Transverse colon (tissue), 4 donors: ENCODE measurements around the gene DDX11. TPM values are rescaled to one million over a fixed set of nuclear protein-coding genes. Genes with fewer than 3 reads are reported as not detected.
A peak's percentile ranks its signal among the peaks of the same experiment; 100 is the strongest.
"Not testable (repeated sequence)": the region's sequence is repeated elsewhere in the genome, so short reads cannot be mapped to it uniquely, and the experiment has no call there.

Experiments
- DNase-seq: peaks from one replicate; pipeline ENCODE4 v3.0.0-alpha.2; 2019
- H3K27ac ChIP-seq, 4 donors: fragments of 200-600 bp; sonication (generic); 2 replicates each; pipeline ENCODE4 v1.5.1; 2016 to 2018; ENCODE audit warnings: inconsistent platforms in 4 of 4
- H3K27me3 ChIP-seq: fragments of 200-600 bp; sonication (generic); 2 replicates; pipeline ENCODE4 v1.5.1; 2017; ENCODE audit warnings: inconsistent platforms
- H3K36me3 ChIP-seq, 4 donors: fragments of 200-600 bp; sonication (generic); 2 replicates each; pipeline ENCODE4 v1.5.1; 2017 to 2019; ENCODE audit warnings: inconsistent platforms in 4 of 4
- H3K4me1 ChIP-seq, 4 donors: fragments of 200-600 bp; sonication (generic); 2 replicates each; pipeline ENCODE4 v1.5.1; 2017 to 2020; ENCODE audit warnings: inconsistent platforms in 4 of 4
- H3K4me3 ChIP-seq, 4 donors: fragments of 200-600 bp; sonication (generic); 1 replicate in 1 of 4; 2 replicates in 3 of 4; pipeline versions ENCODE4 v1.5.1 to v1.6.1; 2017 to 2019; ENCODE audit warnings: inconsistent platforms in 4 of 4
- H3K9me3 ChIP-seq, 2 donors: fragments of 200-600 bp; sonication (generic); 2 replicates each; pipeline ENCODE4 v1.5.1; 2017 to 2019; ENCODE audit warnings: inconsistent platforms in 2 of 2
- EP300 ChIP-seq: sonication (generic); formaldehyde crosslinking; IDR thresholded peaks from one replicate; pipeline ENCODE4 v1.6.1; 2017; ENCODE audit warnings: antibody characterized with exemption, low read depth
- POLR2A ChIP-seq: fragments of 450-650 bp; IDR thresholded peaks from one replicate; pipeline ENCODE4 v1.6.1; 2016; ENCODE audit warnings: antibody characterized with exemption, mild to moderate bottlenecking, moderate library complexity
- POLR2AphosphoS5 ChIP-seq, 3 donors: sonication (generic); formaldehyde crosslinking; IDR thresholded peaks; one replicate each; pipeline ENCODE4 v1.6.1; 2016; ENCODE audit warnings: antibody characterized with exemption in 3 of 3
- WGBS, 2 donors: methylation state at CpG; one replicate each; pipeline ENCODE4 v1.1.5; 2018; ENCODE audit warnings: low coverage in 1 of 2; 5-methylcytosine and 5-hydroxymethylcytosine counted together
- in situ Hi-C, 4 donors: fragments of 200-750 bp; cut with MboI; loops; one replicate each; pipeline versions ENCODE4 v1.15.0 to v1.15.1; 2017; ENCODE audit warnings: low sequenced_read_pairs in 3 of 4, low pct_ligation_motif_present in 1 of 4, low pct_unique_long_range_greater_than_20kb in 1 of 4
- intact Hi-C: fragments of 100-400 bp; cut with DNase I; formaldehyde crosslinking; loops from one replicate; pipeline ENCODE4 v1.15.1; 2023; ENCODE audit warnings: low total_unique reads
- total RNA-seq, 4 donors: library from RNA; depleted of rRNA; stranded (reverse); fragments of >200 nt; gene quantifications; one replicate each; pipeline ENCODE4 v1.1.0, GENCODE V29; 2016
- TF ChIP-seq, protein P1 (sequence below), 5 experiments: fragments of 200-600 bp in 3 of 5; fragments of 450-650 bp in 2 of 5; sonication (generic) in 3 of 5; IDR thresholded peaks; 1 replicate in 2 of 5; 2 replicates in 3 of 5; pipeline ENCODE4 v1.5.1; 2016 to 2017; ENCODE audit warnings: antibody characterized with exemption in 5 of 5, inconsistent platforms in 3 of 5, mild to moderate bottlenecking in 2 of 5, moderate library complexity in 1 of 5

Gene DDX11
- total RNA-seq, 4 donors from 2014 or later = 28.6 to 161 (median 46.5) TPM

DNA sequence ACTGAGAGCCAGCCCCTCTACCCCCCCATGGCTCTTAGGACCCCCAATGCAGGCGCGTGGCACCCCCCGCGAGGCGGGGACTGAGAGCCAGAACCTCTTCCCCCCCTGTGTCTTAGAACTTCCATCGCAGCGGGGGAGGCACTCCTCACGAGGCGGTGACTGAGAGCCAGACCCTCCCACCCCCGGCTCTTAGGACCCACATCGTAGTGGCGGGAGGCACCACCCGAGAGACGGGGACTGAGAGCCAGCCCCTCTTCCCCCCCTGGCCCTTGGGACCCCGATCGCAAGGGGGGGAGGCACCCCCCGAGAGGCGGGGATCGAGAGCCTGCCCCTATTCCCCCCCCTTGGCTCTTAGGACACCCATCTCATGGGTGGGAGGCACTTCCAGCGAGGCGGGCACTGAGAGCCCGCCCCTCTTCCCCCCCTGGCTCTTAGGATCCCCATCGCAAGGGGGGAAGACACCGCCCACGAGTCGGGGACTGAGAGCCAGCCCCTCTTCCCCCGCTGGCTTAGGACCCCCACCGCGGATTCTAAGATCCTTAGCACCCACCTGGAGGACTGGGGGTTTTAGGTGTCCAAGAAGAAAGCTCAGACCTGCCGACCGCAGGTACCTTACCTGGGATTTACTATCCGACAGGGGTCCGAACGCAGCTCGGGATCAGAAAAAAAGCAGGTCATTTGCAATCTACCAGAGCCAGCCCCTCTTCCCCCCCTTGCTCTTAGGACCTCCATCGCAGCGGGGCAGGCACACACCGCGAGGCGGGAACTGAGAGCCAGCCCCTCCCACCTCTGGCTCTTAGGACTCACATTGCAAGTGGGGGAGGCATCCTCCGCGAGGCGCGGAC lies 44.9 kb downstream of the DDX11 start:
- Histone ChIP-seq H3K27me3 (peaks cover 39% of the 10 kb centered on the region), H3K36me3 (no peaks in the 10 kb centered on the region), H3K4me3 (peak overlapping the region; percentile 15 to 59 (median 30)), H3K4me1 (peaks cover 5 to 33% (median 18%) of the 10 kb centered on the region in 4 donors), H3K9me3 (no peaks in the 10 kb centered on the region), H3K27ac (no peak overlapping the region)
- DNase-seq = no peak
- in situ Hi-C loops (loop anchor here in 2 of 4 donors (25.0 kb wide), 1 partner anchor 119 kb away; no protein-coding TSS in a partner anchor), intact Hi-C loops (no loop called here)
- TF ChIP-seq, protein P1, sequence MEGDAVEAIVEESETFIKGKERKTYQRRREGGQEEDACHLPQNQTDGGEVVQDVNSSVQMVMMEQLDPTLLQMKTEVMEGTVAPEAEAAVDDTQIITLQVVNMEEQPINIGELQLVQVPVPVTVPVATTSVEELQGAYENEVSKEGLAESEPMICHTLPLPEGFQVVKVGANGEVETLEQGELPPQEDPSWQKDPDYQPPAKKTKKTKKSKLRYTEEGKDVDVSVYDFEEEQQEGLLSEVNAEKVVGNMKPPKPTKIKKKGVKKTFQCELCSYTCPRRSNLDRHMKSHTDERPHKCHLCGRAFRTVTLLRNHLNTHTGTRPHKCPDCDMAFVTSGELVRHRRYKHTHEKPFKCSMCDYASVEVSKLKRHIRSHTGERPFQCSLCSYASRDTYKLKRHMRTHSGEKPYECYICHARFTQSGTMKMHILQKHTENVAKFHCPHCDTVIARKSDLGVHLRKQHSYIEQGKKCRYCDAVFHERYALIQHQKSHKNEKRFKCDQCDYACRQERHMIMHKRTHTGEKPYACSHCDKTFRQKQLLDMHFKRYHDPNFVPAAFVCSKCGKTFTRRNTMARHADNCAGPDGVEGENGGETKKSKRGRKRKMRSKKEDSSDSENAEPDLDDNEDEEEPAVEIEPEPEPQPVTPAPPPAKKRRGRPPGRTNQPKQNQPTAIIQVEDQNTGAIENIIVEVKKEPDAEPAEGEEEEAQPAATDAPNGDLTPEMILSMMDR (IDR thresholded peaks at IDR 0.05) = no peak
- no peak for TF ChIP-seq POLR2AphosphoS5 (IDR thresholded peaks at IDR 0.05)
- TF ChIP-seq EP300 = no peak
- no peak for TF ChIP-seq POLR2A
- 26% methylated on average over 22 of the region's 44 CpGs; no CpG with 5 or more reads in 1 of the 2 donors for WGBS, 2 donors

DNA sequence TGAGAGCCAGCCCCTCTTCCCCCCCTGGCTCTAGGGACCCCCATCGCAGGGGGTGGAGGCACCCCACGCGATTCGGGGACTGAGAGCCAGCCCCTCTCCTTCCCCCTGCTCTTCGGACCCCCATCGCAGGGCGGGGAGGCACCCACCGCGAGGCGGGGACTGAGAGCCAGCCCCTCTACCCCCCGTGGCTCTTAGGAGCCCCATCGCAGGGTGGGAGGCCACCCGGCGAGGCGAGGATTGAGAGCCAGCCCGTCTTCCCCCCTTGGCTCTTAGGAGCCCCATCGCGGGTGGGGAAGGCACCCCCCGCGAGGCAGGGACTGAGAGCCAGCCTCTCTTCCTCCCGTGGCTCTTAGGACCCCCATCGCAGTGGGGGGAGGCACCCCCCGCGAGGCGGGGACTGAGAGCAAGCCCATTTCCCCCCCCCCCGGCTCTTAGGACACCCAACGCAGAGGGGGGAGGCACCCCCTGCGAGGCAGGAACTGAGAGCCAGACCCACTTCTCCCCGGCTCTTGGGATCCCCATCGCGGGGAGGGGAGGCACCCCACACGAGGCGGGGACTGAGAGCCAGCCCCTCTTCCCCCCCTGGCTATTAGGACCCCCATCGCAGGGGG lies 45.6 kb downstream of the DDX11 start:
- TF ChIP-seq, protein P1 (IDR thresholded peaks at IDR 0.05) = no peak
- TF ChIP-seq POLR2AphosphoS5 (IDR thresholded peaks at IDR 0.05) (no peak), POLR2A (no peak)
- Histone ChIP-seq H3K27ac (no peak overlapping the region), H3K9me3 (no peaks in the 10 kb centered on the region), H3K4me3 (peak overlapping the region in 3 of 4 donors; percentile 2 to 59 (median 23)), H3K27me3 (peaks cover 39% of the 10 kb centered on the region), H3K4me1 (peaks cover 5 to 33% (median 18%) of the 10 kb centered on the region in 4 donors), H3K36me3 (no peaks in the 10 kb centered on the region)
- intact Hi-C loops (no loop called here), in situ Hi-C loops (loop anchor here in 2 of 4 donors (25.0 kb wide), 1 partner anchor 118 kb away; no protein-coding TSS in a partner anchor)
- 33% methylated on average over 29 of the region's 34 CpGs; no CpG with 5 or more reads in 1 of the 2 donors for WGBS, 2 donors
- DNase-seq = no peak

DNA sequence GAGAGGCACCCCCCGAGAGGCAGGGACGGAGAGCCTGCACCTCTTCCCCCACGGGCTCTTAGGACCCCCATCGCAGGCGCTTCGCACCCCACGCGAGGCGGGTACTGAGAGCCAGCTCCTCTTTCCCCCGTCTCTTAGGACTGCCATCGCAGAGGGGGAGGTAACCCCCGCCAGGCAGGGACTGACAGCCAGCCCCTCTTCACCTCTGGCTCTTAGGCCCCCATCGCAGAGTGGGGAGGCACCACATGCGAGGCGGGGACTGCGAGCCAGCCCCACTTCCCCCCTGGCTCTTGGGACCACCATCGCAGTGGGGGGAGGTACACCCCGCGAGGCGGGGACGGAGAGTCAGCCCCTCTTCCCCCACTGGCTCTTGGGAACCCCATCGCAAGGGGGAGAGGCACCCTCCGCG lies 46.1 kb downstream of the DDX11 start:
- DNase-seq = no peak
- TF ChIP-seq POLR2AphosphoS5 (IDR thresholded peaks at IDR 0.05) (no peak), POLR2A (no peak), EP300 (no peak)
- TF ChIP-seq, protein P1 (IDR thresholded peaks at IDR 0.05) = no peak
- in situ Hi-C loops = loop anchor here in 2 of 4 donors (25.0 kb wide), 1 partner anchor 117 kb away; no protein-coding TSS in a partner anchor
- Histone ChIP-seq H3K9me3 (no peaks in the 10 kb centered on the region), H3K27me3 (peaks cover 36% of the 10 kb centered on the region), H3K4me1 (peaks cover 5 to 33% (median 18%) of the 10 kb centered on the region in 4 donors), H3K27ac (no peak overlapping the region), H3K36me3 (no peaks in the 10 kb centered on the region), H3K4me3 (peak overlapping the region in 1 of 4 donors; percentile 59)
- 88% methylated on average over 14 of the region's 24 CpGs; no CpG with 5 or more reads in 1 of the 2 donors for WGBS, 2 donors
- intact Hi-C loops = no loop called here

DNA sequence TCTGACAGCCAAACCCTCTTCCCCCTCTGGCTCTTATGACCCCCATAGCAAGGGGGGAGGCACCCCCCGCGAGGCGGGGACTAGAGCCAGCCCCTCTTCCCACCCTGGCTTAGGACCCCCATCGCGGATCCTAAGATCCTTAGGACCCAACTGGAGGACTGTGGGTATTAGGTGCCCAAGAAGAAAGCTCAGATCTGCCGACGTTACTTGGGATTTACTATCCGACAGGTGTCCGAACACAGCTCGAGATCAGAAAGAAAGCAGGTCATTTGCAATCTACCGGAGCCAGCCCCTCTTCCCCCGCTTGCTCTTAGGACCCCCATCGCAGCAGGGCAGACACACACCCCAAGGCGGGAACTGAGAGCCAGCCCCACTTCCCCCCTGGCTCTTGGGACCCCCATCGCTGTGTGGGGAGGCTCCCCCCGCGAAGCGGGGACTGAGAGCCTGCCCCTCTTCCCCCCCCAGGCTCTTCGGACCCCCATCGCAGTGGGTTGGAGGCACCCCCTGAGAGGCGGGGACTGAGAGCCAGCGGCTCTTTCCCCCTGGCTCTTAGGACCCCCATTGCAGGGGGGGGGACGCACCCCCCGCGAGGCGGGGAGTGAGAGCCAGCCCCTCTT lies 46.8 kb downstream of the DDX11 start:
- WGBS, 2 donors = 84% methylated on average over 18 of the region's 26 CpGs; no CpG with 5 or more reads in 1 of the 2 donors
- intact Hi-C loops = no loop called here
- in situ Hi-C loops = loop anchor here in 2 of 4 donors (25.0 kb wide), 1 partner anchor 117 kb away; no protein-coding TSS in a partner anchor
- Histone ChIP-seq H3K4me3 (no peak overlapping the region), H3K27me3 (peaks cover 36% of the 10 kb centered on the region), H3K4me1 (peaks cover 5 to 33% (median 18%) of the 10 kb centered on the region in 4 donors), H3K9me3 (no peaks in the 10 kb centered on the region), H3K36me3 (no peaks in the 10 kb centered on the region), H3K27ac (no peak overlapping the region)
- DNase-seq = no peak
- TF ChIP-seq, protein P1 (IDR thresholded peaks at IDR 0.05) = no peak

DNA sequence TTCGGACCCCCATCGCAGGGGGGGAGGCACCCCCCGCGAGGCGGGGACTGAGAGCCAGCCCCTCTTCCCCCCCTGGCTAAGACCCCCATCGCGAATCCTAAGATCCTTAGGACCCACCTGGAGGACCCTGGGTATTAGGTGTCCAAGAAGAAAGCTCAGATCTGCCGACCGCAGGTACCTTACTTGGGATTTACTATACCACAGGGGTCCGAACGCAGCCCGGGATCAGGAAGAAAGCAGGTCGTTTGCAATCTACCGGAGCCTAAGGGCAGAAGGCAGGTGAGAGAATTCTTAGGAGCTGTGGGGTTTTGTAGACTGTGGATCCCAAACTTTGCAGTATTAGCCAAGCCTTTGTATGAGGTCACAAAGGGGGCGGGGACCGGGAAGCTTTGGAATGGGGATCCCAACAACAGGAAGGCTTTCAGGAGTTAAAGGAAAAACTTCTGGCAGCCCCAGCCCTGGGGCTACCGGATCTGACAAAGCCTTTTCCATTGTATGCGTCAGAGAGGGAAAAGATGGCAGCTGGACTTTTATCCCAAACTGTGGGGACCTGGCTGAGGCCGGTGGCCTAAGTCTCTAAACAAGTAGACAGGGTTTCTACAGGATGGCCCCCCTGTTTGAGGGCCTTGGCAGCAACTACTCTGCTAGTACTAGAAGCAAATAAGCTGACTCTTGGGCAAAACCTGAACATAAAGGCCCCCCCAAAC lies 47.5 kb downstream of the DDX11 start:
- intact Hi-C loops, H3K27ac ChIP-seq, H3K36me3 ChIP-seq, DNase-seq, H3K4me3 ChIP-seq, H3K9me3 ChIP-seq: not testable (repeated sequence)
- 53 to 66% methylated on average over 4 to 16 of the region's 19 CpGs for WGBS, 2 donors
- peaks cover 36% of the 10 kb centered on the region for H3K27me3 ChIP-seq
- in situ Hi-C loops = loop anchor here in 2 of 4 donors (25.0 kb wide), 1 partner anchor 116 kb away; no protein-coding TSS in a partner anchor
- H3K4me1 ChIP-seq = peaks cover 5 to 33% (median 18%) of the 10 kb centered on the region in 4 donors
